ENCODE measurements around the gene C4orf50.

GRCh38 chr4:5908876-5909427, 109.3 kb downstream of the C4orf50 start:
- TF ChIP-seq TAF1 (IDR thresholded peaks at IDR 0.05; ENCODE audit: borderline replicate concordance, insufficient read depth, low read length) (no peak), SIN3A (IDR thresholded peaks at IDR 0.05; ENCODE audit: borderline replicate concordance, insufficient read depth, low read length) (no peak), POLR2AphosphoS5 (IDR thresholded peaks at IDR 0.05; ENCODE audit: low read depth, low read length) (no peak)

All from PFSK-1 (cell line).